Sigmoid colon (tissue), 7 donors: Measurements from ENCODE around the gene PARD3. TPM values are rescaled to one million over a fixed set of nuclear protein-coding genes. Genes with fewer than 3 reads are reported as not detected.

ENCODE experiments used
- DNase-seq: peaks from one replicate; pipeline ENCODE4 v3.0.0-alpha.2; 2019
- H3K27ac ChIP-seq, 4 donors: fragments of 200-600 bp; sonication (generic); one replicate each; pipeline ENCODE4 v1.5.1; 2016 to 2019; ENCODE audit warnings: mild to moderate bottlenecking in 1 of 4
- H3K27me3 ChIP-seq, 3 donors: fragments of 200-600 bp; sonication (generic); one replicate each; pipeline ENCODE4 v1.5.1; 2019; ENCODE audit warnings: mild to moderate bottlenecking in 1 of 3
- H3K36me3 ChIP-seq, 4 donors: fragments of 200-600 bp; sonication (generic); one replicate each; pipeline ENCODE4 v1.5.1; 2016 to 2019
- H3K4me1 ChIP-seq, 4 donors: fragments of 200-600 bp; sonication (generic); one replicate each; pipeline ENCODE4 v1.5.1; 2017 to 2019
- H3K4me3 ChIP-seq, 4 donors: fragments of 200-600 bp; sonication (generic); one replicate each; pipeline ENCODE4 v1.5.1; 2017 to 2019; ENCODE audit warnings: mild to moderate bottlenecking in 2 of 4, moderate library complexity in 1 of 4
- H3K9me3 ChIP-seq, 4 donors: fragments of 200-600 bp in 3 of 4; sonication (generic) in 3 of 4; one replicate each; pipeline versions ENCODE4 v1.5.1 to v1.6.1; 2013 to 2019
- EP300 ChIP-seq, 4 donors: sonication (generic); formaldehyde crosslinking; IDR thresholded peaks; one replicate each; pipeline ENCODE4 v1.6.1; 2017; ENCODE audit warnings: antibody characterized with exemption in 4 of 4
- POLR2A ChIP-seq, 2 donors: fragments of 450-650 bp; IDR thresholded peaks; one replicate each; pipeline ENCODE4 v1.6.1; 2016; ENCODE audit warnings: antibody characterized with exemption in 2 of 2, mild to moderate bottlenecking in 2 of 2, moderate library complexity in 2 of 2
- POLR2AphosphoS5 ChIP-seq, 4 donors: sonication (generic); formaldehyde crosslinking; IDR thresholded peaks; one replicate each; pipeline ENCODE4 v1.6.1; 2017; ENCODE audit warnings: antibody characterized with exemption in 4 of 4
- WGBS, 2 donors: extraction: QIAGEN DNeasy Blood & Tissue Kit; methylation state at CpG; one replicate each; pipeline ENCODE4 v1.1.7; 2013; 5-methylcytosine and 5-hydroxymethylcytosine counted together
- intact Hi-C: fragments of 100-400 bp; cut with DNase I; formaldehyde crosslinking; loops from one replicate; pipeline ENCODE4 v1.15.1; 2023
- polyA plus RNA-seq, 3 donors: library from polyadenylated mRNA; stranded (reverse); fragments of 200-250 nt; gene quantifications; one replicate each; pipeline ENCODE4 v1.2.3, GENCODE V29; 2013
- total RNA-seq, 4 donors: library from RNA; depleted of rRNA; stranded (reverse); fragments of >200 nt; gene quantifications; one replicate each; pipeline ENCODE4 v1.1.0, GENCODE V29; 2016
- TF ChIP-seq, protein P1 (sequence below), 4 experiments: fragments of 450-650 bp in 3 of 4; fragments of 200-600 bp in 1 of 4; IDR thresholded peaks; one replicate each; pipeline ENCODE4 v1.5.1; 2016 to 2019; ENCODE audit warnings: antibody characterized with exemption in 4 of 4, mild to moderate bottlenecking in 3 of 4, moderate library complexity in 2 of 4
- donor health status: healthy with polysubstance abuse.
- donor health status: Bipolar disorder and iron deficiency.
- donor health status: healthy.

The PARD3 gene
- total and polyA plus RNA-seq, 7 donors = 17.5 to 96.4 (median 75.9) TPM

DNA sequence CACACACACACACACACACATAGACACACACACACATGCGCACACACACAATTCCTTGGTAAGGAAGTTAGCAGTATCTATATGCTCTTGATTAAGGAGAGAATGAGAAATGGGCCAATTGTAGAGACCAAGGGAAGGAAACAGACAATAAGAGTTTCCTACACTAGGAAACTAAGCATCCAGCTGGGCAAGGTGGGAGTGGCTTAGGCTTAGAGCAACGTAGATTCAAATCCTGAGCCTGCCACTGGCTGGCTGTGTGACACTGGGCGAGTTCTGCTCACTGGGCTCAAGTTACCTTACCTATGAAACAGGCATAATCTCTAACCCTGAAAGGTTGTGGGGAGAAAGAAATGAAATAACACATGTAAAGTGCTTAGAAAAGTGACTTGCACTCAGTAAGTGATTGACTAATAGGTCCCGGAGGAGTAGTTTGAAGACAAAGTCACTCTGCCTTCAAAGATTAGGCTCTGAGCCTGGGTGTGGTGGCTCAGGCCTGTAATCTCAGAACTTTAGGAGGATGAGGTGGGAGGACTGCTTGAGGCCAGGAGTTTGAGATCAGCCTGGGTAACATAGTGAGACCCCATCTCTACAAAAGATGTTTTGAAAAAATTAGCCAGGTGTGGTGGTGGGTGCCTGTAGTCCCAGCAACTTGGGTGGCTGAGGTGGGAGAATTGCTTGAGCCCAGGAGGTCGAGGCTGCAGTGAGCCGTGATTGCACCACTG, 701.4 kb downstream of the PARD3 start:
- Histone ChIP-seq H3K36me3 (peaks cover 0 to 21% (median 4%) of the 10 kb centered on the region in 4 donors), H3K4me3 (no peak overlapping the region), H3K27me3 (no peaks in the 10 kb centered on the region), H3K4me1 (peaks cover 0 to 4% (median 0%) of the 10 kb centered on the region in 4 donors), H3K27ac (no peak overlapping the region), H3K9me3 (no peaks in the 10 kb centered on the region)
- intact Hi-C loops = no loop called here
- DNase-seq = no peak
- TF ChIP-seq POLR2AphosphoS5 (IDR thresholded peaks at IDR 0.05) (no peak), EP300 (IDR thresholded peaks at IDR 0.05) (no peak), POLR2A (IDR thresholded peaks at IDR 0.05) (no peak)
- TF ChIP-seq, protein P1, sequence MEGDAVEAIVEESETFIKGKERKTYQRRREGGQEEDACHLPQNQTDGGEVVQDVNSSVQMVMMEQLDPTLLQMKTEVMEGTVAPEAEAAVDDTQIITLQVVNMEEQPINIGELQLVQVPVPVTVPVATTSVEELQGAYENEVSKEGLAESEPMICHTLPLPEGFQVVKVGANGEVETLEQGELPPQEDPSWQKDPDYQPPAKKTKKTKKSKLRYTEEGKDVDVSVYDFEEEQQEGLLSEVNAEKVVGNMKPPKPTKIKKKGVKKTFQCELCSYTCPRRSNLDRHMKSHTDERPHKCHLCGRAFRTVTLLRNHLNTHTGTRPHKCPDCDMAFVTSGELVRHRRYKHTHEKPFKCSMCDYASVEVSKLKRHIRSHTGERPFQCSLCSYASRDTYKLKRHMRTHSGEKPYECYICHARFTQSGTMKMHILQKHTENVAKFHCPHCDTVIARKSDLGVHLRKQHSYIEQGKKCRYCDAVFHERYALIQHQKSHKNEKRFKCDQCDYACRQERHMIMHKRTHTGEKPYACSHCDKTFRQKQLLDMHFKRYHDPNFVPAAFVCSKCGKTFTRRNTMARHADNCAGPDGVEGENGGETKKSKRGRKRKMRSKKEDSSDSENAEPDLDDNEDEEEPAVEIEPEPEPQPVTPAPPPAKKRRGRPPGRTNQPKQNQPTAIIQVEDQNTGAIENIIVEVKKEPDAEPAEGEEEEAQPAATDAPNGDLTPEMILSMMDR (IDR thresholded peaks at IDR 0.05) = no peak
- 87 to 88% methylated on average over 6 of the region's 6 CpGs for WGBS, 2 donors

DNA sequence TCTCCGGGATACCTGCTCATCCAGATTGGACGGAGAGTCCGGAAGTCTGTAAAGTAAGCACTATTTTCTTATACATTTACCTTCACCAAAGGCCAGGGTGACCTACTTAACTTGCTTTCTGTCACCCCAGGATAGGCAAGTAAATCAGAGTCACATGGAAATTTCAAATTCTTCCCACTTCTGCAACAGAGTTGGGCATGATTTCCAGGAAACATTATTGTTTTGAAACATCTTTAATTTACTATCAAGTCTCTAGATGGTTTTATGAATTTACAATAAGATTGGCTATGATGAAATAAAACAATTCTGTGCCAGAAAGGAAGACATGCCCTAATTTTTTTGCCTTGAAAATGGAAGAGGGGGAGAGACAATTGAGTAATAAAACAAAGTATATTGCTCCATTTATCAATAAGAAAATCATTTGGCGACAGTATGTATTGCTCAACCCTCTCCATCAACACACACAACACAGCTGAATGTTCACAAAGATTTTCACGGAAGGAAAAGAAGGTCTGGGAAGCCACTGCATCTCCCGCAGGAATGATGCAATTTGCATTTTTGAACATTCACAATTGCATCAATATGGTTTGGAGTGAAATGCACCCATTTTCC, 702.8 kb downstream of the PARD3 start:
- intact Hi-C loops = no loop called here
- TF ChIP-seq, protein P1 (IDR thresholded peaks at IDR 0.05) = no peak
- peak; percentile 41 to 62 (median 53) for TF ChIP-seq POLR2AphosphoS5 (IDR thresholded peaks at IDR 0.05)

DNA sequence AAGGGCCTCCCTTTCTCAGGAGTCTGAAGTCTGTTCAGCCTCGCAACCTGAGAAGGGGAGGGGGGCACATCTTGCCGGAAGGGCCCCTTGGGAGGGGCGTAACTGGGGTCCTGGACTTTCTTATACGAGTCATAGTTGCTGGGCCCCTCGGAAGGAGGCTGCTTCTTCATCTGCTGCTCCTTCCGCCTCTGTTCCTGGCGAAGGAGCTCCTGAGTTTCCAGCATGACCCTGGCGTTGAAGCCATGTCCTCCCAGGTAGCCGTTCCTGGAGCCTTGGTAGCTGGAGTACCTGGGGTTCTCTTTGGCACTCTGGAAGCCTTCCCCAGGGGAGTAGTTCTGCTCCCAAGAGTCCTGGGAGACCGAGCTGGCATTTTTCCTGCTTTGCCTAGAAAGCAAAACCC, 703.9 kb downstream of the PARD3 start:
- DNase-seq = no peak
- TF ChIP-seq POLR2AphosphoS5 (IDR thresholded peaks at IDR 0.05) = no peak
- TF ChIP-seq, protein P1 (IDR thresholded peaks at IDR 0.05) = no peak
- TF ChIP-seq POLR2A (IDR thresholded peaks at IDR 0.05) = no peak
- no peak for TF ChIP-seq EP300 (IDR thresholded peaks at IDR 0.05)
- Histone ChIP-seq H3K9me3 (no peaks in the 10 kb centered on the region), H3K4me3 (no peak overlapping the region), H3K36me3 (peaks cover 0 to 17% (median 4%) of the 10 kb centered on the region in 4 donors), H3K27ac (no peak overlapping the region), H3K4me1 (no peaks in the 10 kb centered on the region), H3K27me3 (no peaks in the 10 kb centered on the region)
- WGBS, 2 donors = 92 to 95% methylated on average over 10 of the region's 10 CpGs
- intact Hi-C loops = no loop called here

More for the DNA sequence above, 702.8 kb downstream of the PARD3 start:
- Histone ChIP-seq H3K27me3 (no peaks in the 10 kb centered on the region), H3K36me3 (peaks cover 0 to 17% (median 4%) of the 10 kb centered on the region in 4 donors), H3K4me1 (peaks cover 0 to 4% (median 0%) of the 10 kb centered on the region in 4 donors), H3K9me3 (no peaks in the 10 kb centered on the region), H3K4me3 (no peak overlapping the region), H3K27ac (no peak overlapping the region)
- WGBS, 2 donors = 68 to 83% methylated on average over 6 of the region's 6 CpGs
- DNase-seq = no peak

DNA sequence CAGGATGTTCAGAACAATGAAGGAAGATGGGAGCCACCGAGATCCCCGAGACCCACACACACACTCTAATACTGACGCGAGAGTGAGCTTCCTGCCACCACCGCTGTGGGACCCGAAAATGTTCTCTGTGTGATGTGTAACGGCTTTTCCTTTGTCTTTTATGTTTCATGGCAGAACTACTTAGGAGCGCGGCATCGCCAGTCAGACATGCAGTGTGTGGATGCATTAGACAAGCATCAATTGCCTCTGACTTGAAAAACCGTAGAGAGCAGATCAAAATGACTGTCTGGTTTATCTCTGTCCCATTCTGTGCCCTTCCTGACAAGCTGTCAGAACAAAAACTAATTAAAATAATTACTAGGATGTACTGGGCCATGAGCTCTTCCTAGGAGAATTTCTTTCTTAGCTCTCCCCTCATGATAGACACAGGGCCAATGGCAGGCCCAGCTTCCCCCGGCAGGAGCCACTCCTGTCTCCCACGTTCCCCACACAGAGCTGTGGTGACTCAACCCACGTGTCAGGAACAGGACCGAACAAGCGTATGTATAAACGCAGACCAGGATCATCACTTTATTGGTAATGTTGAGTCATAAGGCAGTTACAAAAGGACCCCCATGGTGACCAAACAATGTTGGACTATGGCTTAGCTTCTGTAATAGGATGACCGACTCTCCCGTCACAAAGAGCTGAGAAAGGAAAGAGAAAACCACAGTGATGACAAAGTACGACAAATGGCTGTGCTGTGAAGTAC, 705.0 kb downstream of the PARD3 start:
- intact Hi-C loops = loop anchor here (10.0 kb wide), 1 partner anchor 525 kb away; no protein-coding TSS in a partner anchor
- TF ChIP-seq POLR2AphosphoS5 (IDR thresholded peaks at IDR 0.05) (no peak), EP300 (IDR thresholded peaks at IDR 0.05) (no peak), POLR2A (IDR thresholded peaks at IDR 0.05) (no peak)
- TF ChIP-seq, protein P1 (IDR thresholded peaks at IDR 0.05) = no peak
- H3K27me3 ChIP-seq = no peaks in the 10 kb centered on the region
- no peak overlapping the region for H3K27ac ChIP-seq
- WGBS, 2 donors = 89 to 94% methylated on average over 20 of the region's 20 CpGs
- H3K4me3 ChIP-seq = no peak overlapping the region
- H3K4me1 ChIP-seq = no peaks in the 10 kb centered on the region
- peaks cover 0 to 17% (median 4%) of the 10 kb centered on the region in 4 donors for H3K36me3 ChIP-seq
- no peaks in the 10 kb centered on the region for H3K9me3 ChIP-seq
- no peak for DNase-seq
